Endothelial cell of umbilical vein (primary cell): Measurements from ENCODE around the gene FPR1. TPM values are rescaled to one million over a fixed set of nuclear protein-coding genes. Genes with fewer than 3 reads are reported as not detected.

ENCODE experiments used
- BruUV-seq: library from RNA; stranded (reverse); fragments of 400-500 nt; replicated peaks from 2 replicates; lab custom pipeline; 2021; lab: Mats Ljungman, UMichigan
- CTCF ChIA-PET: fragments of 300-600, 350-600 bp; sonication (Branson Sonifier 250); formaldehyde crosslinking; loops from one replicate; lab custom pipeline; 2021; ENCODE audit warnings: antibody characterized with exemption, inconsistent platforms; lab: Charles Lee
- POLR2A ChIA-PET: fragments of 300-600, 350-600 bp; sonication (Branson Sonifier 250); formaldehyde crosslinking; loops from one replicate; lab custom pipeline; 2021; ENCODE audit warnings: antibody characterized with exemption, inconsistent platforms; lab: Charles Lee
- DNase-seq: peaks from one replicate; pipeline ENCODE4 v3.0.0-alpha.2; 2011; ENCODE audit warnings: low read depth, low spot score
- FAIRE-seq: peaks from 2 replicates; lab custom pipeline; 2011; peaks lifted over from hg19 to GRCh38; lab: Jason Lieb, UNC
- H2AFZ ChIP-seq: 2 replicates; pipeline ENCODE4 v1.6.0; 2012; ENCODE audit warnings: low read depth, low read length, control low read depth, inconsistent platforms
- H3K27ac ChIP-seq: 2 replicates; pipeline ENCODE4 v1.5.1; 2011; ENCODE audit warnings: low read depth, mild to moderate bottlenecking, control low read depth, low read length, moderate library complexity; ENCODE audit not compliant: insufficient read depth
- H3K27me3 ChIP-seq, 2 experiments: 2 replicates each; pipeline versions ENCODE4 v1.6.0 to v1.6.1; 2011; ENCODE audit warnings: low read length in 2 of 2, mixed read lengths in 1 of 2; ENCODE audit not compliant: control insufficient read depth in 2 of 2, insufficient read depth in 2 of 2
- H3K36me3 ChIP-seq, 2 experiments: 2 replicates in 1 of 2; 3 replicates in 1 of 2; pipeline ENCODE4 v1.5.1; 2011; ENCODE audit warnings: low read length in 2 of 2, mild to moderate bottlenecking in 1 of 2, moderate library complexity in 1 of 2; ENCODE audit not compliant: control insufficient read depth in 2 of 2, insufficient read depth in 2 of 2; ENCODE audit errors: extremely low read depth in 1 of 2
- H3K4me1 ChIP-seq: 3 replicates; pipeline ENCODE4 v1.5.1; 2011; ENCODE audit warnings: mild to moderate bottlenecking, low read length; ENCODE audit not compliant: control insufficient read depth, insufficient read depth; ENCODE audit errors: extremely low read depth
- H3K4me2 ChIP-seq: 2 replicates; pipeline ENCODE4 v1.6.1; 2011; ENCODE audit warnings: low read length, control low read depth, mixed read lengths; ENCODE audit not compliant: insufficient read depth
- H3K4me3 ChIP-seq, 3 experiments: fragments of 200-600 bp in 1 of 3; sonication (generic), shearing (Covaris generic) in 1 of 3; replicated peaks in 1 of 3; 2 replicates each; pipeline ENCODE4 v1.5.1; 2011 to 2016; ENCODE audit warnings: control low read depth in 3 of 3, low read length in 3 of 3, mild to moderate bottlenecking in 2 of 3, inconsistent platforms in 1 of 3, low read depth in 1 of 3, moderate library complexity in 1 of 3; ENCODE audit not compliant: insufficient read depth in 1 of 3
- H3K79me2 ChIP-seq: 2 replicates; pipeline ENCODE4 v1.6.0; 2012; ENCODE audit warnings: low read length, inconsistent platforms; ENCODE audit not compliant: control insufficient read depth, insufficient read depth
- H3K9ac ChIP-seq: replicated peaks from 2 replicates; pipeline ENCODE3; 2011; ENCODE audit warnings: low read length, control low read depth; ENCODE audit not compliant: insufficient read depth; ENCODE audit errors: extremely low read depth
- H3K9me1 ChIP-seq: replicated peaks from 3 replicates; pipeline ENCODE4 v1.6.0; 2011; ENCODE audit warnings: mild to moderate bottlenecking, low read length; ENCODE audit not compliant: control insufficient read depth, insufficient read depth; ENCODE audit errors: extremely low read depth
- H3K9me3 ChIP-seq: replicated peaks from 2 replicates; pipeline ENCODE4 v1.5.1; 2012; ENCODE audit warnings: low read length, inconsistent platforms; ENCODE audit not compliant: control insufficient read depth, insufficient read depth
- H4K20me1 ChIP-seq: replicated peaks from 2 replicates; pipeline ENCODE3; 2011; ENCODE audit warnings: mild to moderate bottlenecking, low read length; ENCODE audit not compliant: control insufficient read depth, insufficient read depth; ENCODE audit errors: extremely low read depth
- EZH2 ChIP-seq: IDR thresholded peaks from 2 replicates; pipeline ENCODE4 v1.6.1; 2012; ENCODE audit warnings: borderline replicate concordance, low read depth, mild to moderate bottlenecking, moderate library complexity, low read length, inconsistent platforms; ENCODE audit not compliant: severe bottlenecking
- FOS ChIP-seq: IDR thresholded peaks from 2 replicates; pipeline ENCODE4 v1.6.1; 2011; ENCODE audit warnings: mild to moderate bottlenecking, low read length, moderate library complexity, borderline replicate concordance; ENCODE audit not compliant: insufficient read depth
- GATA2 ChIP-seq: IDR thresholded peaks from 2 replicates; pipeline ENCODE4 v1.7.0; 2011; ENCODE audit warnings: low read depth, mild to moderate bottlenecking, moderate library complexity, mixed read lengths, low read length; ENCODE audit not compliant: insufficient read length, insufficient read depth
- JUN ChIP-seq: IDR thresholded peaks from 2 replicates; pipeline ENCODE4 v1.6.1; 2011; ENCODE audit warnings: borderline replicate concordance, low read depth; ENCODE audit not compliant: insufficient read length, insufficient read depth
- MYC ChIP-seq: IDR thresholded peaks from one replicate; pipeline ENCODE4 v1.6.1; 2011; ENCODE audit warnings: mild to moderate bottlenecking, low read depth, low read length
- POLR2A ChIP-seq: IDR thresholded peaks from 2 replicates; pipeline ENCODE4 v1.6.1; 2012; ENCODE audit warnings: low read depth, mild to moderate bottlenecking, control low read depth, low read length
- POLR2AphosphoS5 ChIP-seq: IDR thresholded peaks from 2 replicates; pipeline ENCODE4 v1.6.1; 2012; ENCODE audit warnings: low read depth, mild to moderate bottlenecking, control low read depth, low read length, moderate library complexity; ENCODE audit not compliant: insufficient read depth
- dilution Hi-C: fragments of 300-500 bp; cut with MboI; formaldehyde crosslinking; loops from one replicate; pipeline ENCODE4 v1.15.0; 2019; ENCODE audit warnings: low sequenced_read_pairs; ENCODE audit not compliant: extremely low pct_ligation_motif_present
- intact Hi-C: fragments of 100-400 bp; cut with micrococcal nuclease; formaldehyde crosslinking; loops from one replicate; pipeline ENCODE4 v1.10.0; 2022
- polyA plus RNA-seq, 4 experiments: library from polyadenylated mRNA; depleted of rRNA in 3 of 4; stranded (reverse) in 3 of 4; unstranded in 1 of 4; fragments of >200 nt; gene quantifications; 2 replicates each; pipeline versions ENCODE4 v1.2.1 to v1.2.3, GENCODE V29; 2011 to 2012; ENCODE audit warnings: missing spikeins in 1 of 4
- total RNA-seq: library from RNA; stranded (reverse); gene quantifications from 2 replicates; pipeline ENCODE4 v1.2.3, GENCODE V29; 2021
- TF ChIP-seq, protein P1 (sequence below): IDR thresholded peaks from 2 replicates; pipeline ENCODE4 v1.6.1; 2011; ENCODE audit not compliant: insufficient read depth, insufficient read length
- TF ChIP-seq, protein P2 (sequence below), 2 donors: IDR thresholded peaks; 1 replicate in 1 of 2; 2 replicates in 1 of 2; pipeline ENCODE4 v1.5.1; 2011; ENCODE audit warnings: low read length in 2 of 2, mild to moderate bottlenecking in 2 of 2, moderate library complexity in 2 of 2, control low read depth in 1 of 2, inconsistent platforms in 1 of 2, low read depth in 1 of 2; ENCODE audit not compliant: insufficient read depth in 1 of 2; ENCODE audit errors: extremely low read depth in 1 of 2

The FPR1 gene
- total and polyA plus RNA-seq, 2 donors (not counting 3 experiments of a cell fraction or from before 2014, with no cell fraction given): not detected

DNA sequence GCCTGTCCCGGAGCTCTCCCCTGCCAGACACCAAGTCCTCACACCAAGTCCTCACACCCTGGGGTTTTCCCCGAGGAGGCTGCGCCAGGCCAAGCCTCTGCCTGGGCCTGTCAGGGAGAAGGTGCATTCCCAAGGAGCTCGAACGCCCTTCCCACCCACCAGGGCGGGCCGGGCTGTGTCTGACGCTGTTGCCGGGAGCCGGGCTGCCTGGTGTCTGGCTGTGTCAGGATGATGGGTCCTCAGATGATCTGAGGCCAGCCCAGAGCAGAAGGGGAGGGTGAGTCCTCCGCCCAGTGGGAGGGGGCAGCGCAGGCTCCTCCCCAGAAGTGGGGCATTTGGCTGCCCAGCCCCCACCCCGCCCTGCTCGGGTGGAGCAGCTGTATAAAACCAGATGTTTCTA lies 25.6 kb downstream of the FPR1 start:
- BruUV-seq: no TSS peak
- H2AFZ ChIP-seq: no peak overlapping the region
- ChIA-PET CTCF (no interaction called here), POLR2A (no interaction called here)
- no peak overlapping the region for H3K4me3 ChIP-seq
- no peak overlapping the region for H3K27ac ChIP-seq
- intact Hi-C loops: no loop called here
- dilution Hi-C loops: no loop called here
- no peaks in the 10 kb centered on the region for H3K36me3 ChIP-seq
- H4K20me1 ChIP-seq: no peaks in the 10 kb centered on the region
- H3K9me3 ChIP-seq: no peaks in the 10 kb centered on the region
- TF ChIP-seq EZH2 (no peak), JUN (no peak), FOS (no peak), POLR2AphosphoS5 (no peak), GATA2 (no peak), MYC (no peak), POLR2A (no peak)
- TF ChIP-seq, protein P1, sequence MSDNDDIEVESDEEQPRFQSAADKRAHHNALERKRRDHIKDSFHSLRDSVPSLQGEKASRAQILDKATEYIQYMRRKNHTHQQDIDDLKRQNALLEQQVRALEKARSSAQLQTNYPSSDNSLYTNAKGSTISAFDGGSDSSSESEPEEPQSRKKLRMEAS: no peak
- TF ChIP-seq, protein P2, sequence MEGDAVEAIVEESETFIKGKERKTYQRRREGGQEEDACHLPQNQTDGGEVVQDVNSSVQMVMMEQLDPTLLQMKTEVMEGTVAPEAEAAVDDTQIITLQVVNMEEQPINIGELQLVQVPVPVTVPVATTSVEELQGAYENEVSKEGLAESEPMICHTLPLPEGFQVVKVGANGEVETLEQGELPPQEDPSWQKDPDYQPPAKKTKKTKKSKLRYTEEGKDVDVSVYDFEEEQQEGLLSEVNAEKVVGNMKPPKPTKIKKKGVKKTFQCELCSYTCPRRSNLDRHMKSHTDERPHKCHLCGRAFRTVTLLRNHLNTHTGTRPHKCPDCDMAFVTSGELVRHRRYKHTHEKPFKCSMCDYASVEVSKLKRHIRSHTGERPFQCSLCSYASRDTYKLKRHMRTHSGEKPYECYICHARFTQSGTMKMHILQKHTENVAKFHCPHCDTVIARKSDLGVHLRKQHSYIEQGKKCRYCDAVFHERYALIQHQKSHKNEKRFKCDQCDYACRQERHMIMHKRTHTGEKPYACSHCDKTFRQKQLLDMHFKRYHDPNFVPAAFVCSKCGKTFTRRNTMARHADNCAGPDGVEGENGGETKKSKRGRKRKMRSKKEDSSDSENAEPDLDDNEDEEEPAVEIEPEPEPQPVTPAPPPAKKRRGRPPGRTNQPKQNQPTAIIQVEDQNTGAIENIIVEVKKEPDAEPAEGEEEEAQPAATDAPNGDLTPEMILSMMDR (IDR thresholded peaks at IDR 0.05; ENCODE audit: extremely low read depth in 1 of 2, insufficient read depth in 1 of 2, low read depth in 1 of 2, low read length in 2 of 2): no peak
- H3K4me1 ChIP-seq: no peaks in the 10 kb centered on the region
- FAIRE-seq (no peak), DNase-seq (no peak)
- no peaks in the 10 kb centered on the region for H3K79me2 ChIP-seq
- H3K27me3 ChIP-seq: peaks cover 1 to 4% of the 10 kb centered on the region in 2 experiments
- H3K9ac ChIP-seq: no peak overlapping the region
- H3K9me1 ChIP-seq: no peaks in the 10 kb centered on the region
- no peak overlapping the region for H3K4me2 ChIP-seq
